Neural crest cell (in vitro differentiated cells): ENCODE data around the gene BHMT2. TPM values are rescaled to one million over a fixed set of nuclear protein-coding genes. Genes with fewer than 3 reads are reported as not detected.

Experiments
- DNase-seq: peaks from one replicate; pipeline ENCODE4 v3.0.0; 2021; ENCODE audit warnings: low read depth, mixed read lengths, low spot score
- H3K27ac Mint-ChIP-seq: one replicate; pipeline ENCODE4 v1.8.0; 2021; ENCODE audit warnings: mild to moderate bottlenecking, mixed read lengths; ENCODE audit not compliant: unreplicated experiment
- H3K27me3 Mint-ChIP-seq: 2 replicates; pipeline ENCODE4 v1.8.0; 2021; ENCODE audit warnings: low read depth, mild to moderate bottlenecking, mixed read lengths
- H3K36me3 Mint-ChIP-seq: 2 replicates; pipeline ENCODE4 v1.8.0; 2021; ENCODE audit warnings: low read depth, mild to moderate bottlenecking, mixed read lengths
- H3K4me1 Mint-ChIP-seq: 2 replicates; pipeline ENCODE4 v1.8.0; 2021; ENCODE audit warnings: mixed read lengths
- H3K4me3 Mint-ChIP-seq: one replicate; pipeline ENCODE4 v1.8.0; 2021; ENCODE audit warnings: mild to moderate bottlenecking, mixed read lengths
- H3K9me3 Mint-ChIP-seq: 2 replicates; pipeline ENCODE4 v1.8.0; 2021; ENCODE audit warnings: mixed read lengths
- total RNA-seq: library from RNA; stranded (reverse); gene quantifications from 2 replicates; pipeline ENCODE4 v1.2.1, GENCODE V29; 2021
- TF ChIP-seq, protein P1 (sequence below): fragments of 200-600 bp; sonication (generic); conservative IDR thresholded peaks from 2 replicates; pipeline ENCODE4 v1.5.0; 2021; ENCODE audit warnings: antibody characterized with exemption, mild to moderate bottlenecking

Gene BHMT2
- total RNA-seq, 1 donor from 2014 or later, result not detected

DNA sequence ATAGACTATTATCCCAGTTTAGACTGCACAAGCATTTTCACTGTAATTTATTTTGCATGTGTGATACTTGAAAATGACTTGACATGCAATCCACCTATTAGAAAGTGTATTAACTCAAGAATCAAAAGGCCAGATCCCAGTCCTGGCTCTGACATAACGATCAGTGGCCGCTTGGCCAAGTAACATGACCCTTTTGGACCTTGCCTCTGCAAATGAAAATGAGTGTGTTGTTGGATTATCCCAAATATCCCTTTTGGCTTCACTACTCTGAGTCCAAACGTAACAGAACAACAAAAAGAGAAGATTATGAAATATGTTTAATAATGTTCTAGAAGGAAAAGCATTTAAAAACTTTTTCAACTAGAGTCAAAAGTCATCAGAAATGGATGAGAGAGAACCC, 19.1 kb upstream of the BHMT2 start:
- TF ChIP-seq, protein P1, sequence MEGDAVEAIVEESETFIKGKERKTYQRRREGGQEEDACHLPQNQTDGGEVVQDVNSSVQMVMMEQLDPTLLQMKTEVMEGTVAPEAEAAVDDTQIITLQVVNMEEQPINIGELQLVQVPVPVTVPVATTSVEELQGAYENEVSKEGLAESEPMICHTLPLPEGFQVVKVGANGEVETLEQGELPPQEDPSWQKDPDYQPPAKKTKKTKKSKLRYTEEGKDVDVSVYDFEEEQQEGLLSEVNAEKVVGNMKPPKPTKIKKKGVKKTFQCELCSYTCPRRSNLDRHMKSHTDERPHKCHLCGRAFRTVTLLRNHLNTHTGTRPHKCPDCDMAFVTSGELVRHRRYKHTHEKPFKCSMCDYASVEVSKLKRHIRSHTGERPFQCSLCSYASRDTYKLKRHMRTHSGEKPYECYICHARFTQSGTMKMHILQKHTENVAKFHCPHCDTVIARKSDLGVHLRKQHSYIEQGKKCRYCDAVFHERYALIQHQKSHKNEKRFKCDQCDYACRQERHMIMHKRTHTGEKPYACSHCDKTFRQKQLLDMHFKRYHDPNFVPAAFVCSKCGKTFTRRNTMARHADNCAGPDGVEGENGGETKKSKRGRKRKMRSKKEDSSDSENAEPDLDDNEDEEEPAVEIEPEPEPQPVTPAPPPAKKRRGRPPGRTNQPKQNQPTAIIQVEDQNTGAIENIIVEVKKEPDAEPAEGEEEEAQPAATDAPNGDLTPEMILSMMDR, result no peak
- H3K27ac Mint-ChIP-seq, result no peak overlapping the region
- H3K4me1 Mint-ChIP-seq, result peaks cover 10% of the 10 kb centered on the region
- H3K36me3 Mint-ChIP-seq, result no peaks in the 10 kb centered on the region
- no peaks in the 10 kb centered on the region for H3K27me3 Mint-ChIP-seq
- peaks cover 5% of the 10 kb centered on the region for H3K9me3 Mint-ChIP-seq
- DNase-seq, result no peak
- no peak overlapping the region for H3K4me3 Mint-ChIP-seq

DNA sequence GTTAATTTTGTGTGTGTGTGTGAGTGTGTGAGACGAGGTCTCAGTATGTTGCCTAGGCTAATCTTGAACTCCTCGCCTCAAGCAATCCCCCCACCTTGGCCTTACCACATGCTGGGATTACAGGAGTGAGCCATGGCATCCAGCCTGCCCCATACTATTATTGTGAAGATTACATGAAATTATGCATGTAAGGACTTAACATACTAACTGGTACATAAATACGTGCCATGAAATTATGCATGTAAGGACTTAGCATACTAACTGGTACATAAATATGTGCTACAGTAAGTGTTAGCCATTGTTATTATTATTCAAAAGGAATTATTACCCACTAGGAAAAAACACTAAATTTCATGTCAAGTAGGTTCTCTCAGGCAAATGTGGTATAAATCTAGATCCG, 16.2 kb upstream of the BHMT2 start:
- TF ChIP-seq, protein P1, result no peak
- Mint-ChIP-seq H3K4me3 (no peak overlapping the region), H3K36me3 (no peaks in the 10 kb centered on the region), H3K4me1 (peaks cover 10% of the 10 kb centered on the region), H3K27ac (no peak overlapping the region), H3K9me3 (peaks cover 5% of the 10 kb centered on the region), H3K27me3 (no peaks in the 10 kb centered on the region)
- DNase-seq, result no peak

DNA sequence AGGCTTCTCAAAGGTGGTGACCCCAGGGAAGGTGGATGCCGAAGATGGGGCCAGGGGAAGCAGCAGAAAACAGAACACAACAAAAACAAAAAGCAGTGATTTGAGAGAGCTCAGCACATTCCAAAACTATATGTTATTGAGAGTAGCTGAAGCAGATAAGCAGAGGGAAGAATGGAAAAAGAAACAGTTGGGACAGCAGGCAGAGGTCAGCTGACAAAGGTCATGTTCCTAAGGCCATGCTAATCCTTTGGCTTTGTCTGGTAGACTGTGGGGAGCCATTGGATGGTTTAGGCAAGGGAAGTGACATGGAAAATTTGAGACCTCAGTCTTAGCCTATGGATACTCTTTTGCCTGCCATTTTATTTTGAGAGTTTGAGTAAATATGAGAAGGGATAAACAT, 14.6 kb upstream of the BHMT2 start:
- TF ChIP-seq, protein P1, result no peak
- no peaks in the 10 kb centered on the region for H3K36me3 Mint-ChIP-seq
- no peaks in the 10 kb centered on the region for H3K27me3 Mint-ChIP-seq
- peak overlapping the region; percentile 15 for H3K27ac Mint-ChIP-seq
- no peak for DNase-seq
- H3K4me1 Mint-ChIP-seq, result peaks cover 10% of the 10 kb centered on the region
- H3K9me3 Mint-ChIP-seq, result peaks cover 5% of the 10 kb centered on the region
- no peak overlapping the region for H3K4me3 Mint-ChIP-seq

DNA sequence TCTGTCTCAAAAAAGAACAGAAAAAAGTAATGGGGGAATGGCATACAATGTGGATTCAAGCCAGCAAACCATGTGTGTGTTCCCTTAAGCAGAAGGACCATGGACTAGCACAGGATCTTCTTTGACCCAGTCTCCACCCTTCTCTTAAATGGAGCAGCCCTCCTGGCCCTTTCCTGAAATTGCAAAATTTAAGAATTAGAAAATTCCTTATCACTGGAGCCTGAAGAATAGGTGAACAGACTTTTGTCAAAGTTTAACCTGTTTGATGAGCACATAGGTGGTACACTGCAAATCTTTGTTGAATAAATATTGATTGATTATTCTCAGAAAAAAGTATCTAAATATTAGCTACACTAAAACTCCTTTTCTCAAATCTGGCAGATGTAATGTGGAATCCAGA, 12.7 kb upstream of the BHMT2 start:
- no peaks in the 10 kb centered on the region for H3K27me3 Mint-ChIP-seq
- TF ChIP-seq, protein P1, result no peak
- H3K4me3 Mint-ChIP-seq, result no peak overlapping the region
- peaks cover 3% of the 10 kb centered on the region for H3K9me3 Mint-ChIP-seq
- no peak overlapping the region for H3K27ac Mint-ChIP-seq
- no peak for DNase-seq
- no peaks in the 10 kb centered on the region for H3K36me3 Mint-ChIP-seq
- peaks cover 10% of the 10 kb centered on the region for H3K4me1 Mint-ChIP-seq

DNA sequence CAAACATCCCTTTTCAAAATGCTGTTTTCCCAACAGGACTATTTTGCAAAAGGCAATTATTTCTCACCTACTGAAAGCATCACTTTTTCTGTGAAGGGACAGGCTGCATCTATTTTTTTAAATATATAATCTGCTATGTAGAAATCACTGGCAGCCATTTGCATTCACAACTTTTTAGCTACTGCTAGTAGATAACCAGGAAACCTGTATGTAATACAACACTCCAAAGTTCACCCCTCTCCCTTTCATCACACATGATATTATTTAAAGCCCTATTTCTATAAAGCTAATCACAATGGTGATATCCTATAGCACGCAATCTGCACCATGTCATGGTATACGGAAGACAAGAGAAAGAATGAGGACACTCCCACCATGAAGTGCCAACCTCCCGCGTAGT, 9.9 kb upstream of the BHMT2 start:
- DNase-seq, result no peak
- Mint-ChIP-seq H3K36me3 (no peaks in the 10 kb centered on the region), H3K4me3 (no peak overlapping the region), H3K27ac (no peak overlapping the region), H3K27me3 (no peaks in the 10 kb centered on the region), H3K9me3 (no peaks in the 10 kb centered on the region), H3K4me1 (peaks cover 6% of the 10 kb centered on the region)
- TF ChIP-seq, protein P1, result no peak

DNA sequence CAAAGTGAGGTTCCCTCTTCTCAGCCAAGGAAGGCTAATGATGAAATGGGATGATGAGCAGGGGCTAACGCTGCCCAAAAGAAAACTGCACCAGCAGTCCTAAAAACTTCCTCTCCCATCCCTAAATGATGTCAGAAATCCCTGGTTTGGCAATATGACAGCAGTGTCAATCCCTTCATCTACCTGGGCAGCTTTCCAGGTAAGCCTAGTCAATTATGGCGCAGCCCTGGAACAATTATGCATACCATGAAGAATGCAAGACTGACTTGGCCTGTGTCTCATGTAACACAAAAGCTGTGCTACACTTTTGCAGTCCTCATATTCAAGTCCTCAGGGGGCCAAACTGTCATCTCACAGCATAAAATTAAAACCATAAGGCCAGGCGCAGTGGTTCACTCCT, 7.1 kb upstream of the BHMT2 start:
- TF ChIP-seq, protein P1, result no peak
- Mint-ChIP-seq H3K4me1 (no peaks in the 10 kb centered on the region), H3K4me3 (no peak overlapping the region), H3K27me3 (no peaks in the 10 kb centered on the region), H3K36me3 (no peaks in the 10 kb centered on the region), H3K27ac (no peak overlapping the region), H3K9me3 (peaks cover 3% of the 10 kb centered on the region)
- DNase-seq, result no peak
